MCF 10A (cell line): ENCODE data around the gene MSI2. TPM values are rescaled to one million over a fixed set of nuclear protein-coding genes. Genes with fewer than 3 reads are reported as not detected.
"Not testable (repeated sequence)": the region's sequence is repeated elsewhere in the genome, so short reads cannot be mapped to it uniquely, and the experiment has no call there.

Source experiments
- BruUV-seq: library from RNA; stranded (reverse); fragments of 400-500 nt; replicated peaks from 2 replicates; lab custom pipeline; 2021; lab: Mats Ljungman, UMichigan
- CTCF ChIA-PET: fragments of 300-600 bp; sonication (Branson Sonifier 250); formaldehyde crosslinking; extraction: SDS; loops from one replicate; lab custom pipeline; 2021; ENCODE audit warnings: antibody characterized with exemption, inconsistent platforms; lab: Yijun Ruan, JAX
- POLR2A ChIA-PET: fragments of 300-600, 350-650 bp; sonication (Branson Sonifier 250); formaldehyde crosslinking; extraction: SDS; loops from one replicate; lab custom pipeline; 2020; ENCODE audit warnings: antibody characterized with exemption, inconsistent platforms; lab: Yijun Ruan, JAX
- DNase-seq: peaks from one replicate; pipeline ENCODE4 v3.0.0-alpha.2; 2018; ENCODE audit not compliant: unreplicated experiment
- H3K27ac Mint-ChIP-seq: one replicate; pipeline ENCODE4 v1.8.0; 2022; ENCODE audit warnings: mild to moderate bottlenecking, low read depth, mixed read lengths; ENCODE audit not compliant: unreplicated experiment
- H3K27me3 Mint-ChIP-seq: one replicate; pipeline ENCODE4 v1.8.0; 2022; ENCODE audit warnings: mixed read lengths; ENCODE audit not compliant: insufficient read depth, unreplicated experiment
- H3K36me3 Mint-ChIP-seq: one replicate; pipeline ENCODE4 v1.8.0; 2022; ENCODE audit warnings: mild to moderate bottlenecking, moderate library complexity, mixed read lengths; ENCODE audit not compliant: insufficient read depth, unreplicated experiment
- H3K4me1 Mint-ChIP-seq: one replicate; pipeline ENCODE4 v1.8.0; 2022; ENCODE audit warnings: mixed read lengths; ENCODE audit not compliant: insufficient read depth, unreplicated experiment
- H3K4me3 Mint-ChIP-seq: one replicate; pipeline ENCODE4 v1.8.0; 2022; ENCODE audit warnings: mild to moderate bottlenecking, moderate library complexity, mixed read lengths; ENCODE audit not compliant: unreplicated experiment
- H3K9me3 Mint-ChIP-seq: one replicate; pipeline ENCODE4 v1.8.0; 2022; ENCODE audit warnings: mixed read lengths; ENCODE audit not compliant: unreplicated experiment
- intact Hi-C: fragments of 100-400 bp; cut with micrococcal nuclease; formaldehyde crosslinking; loops from 2 replicates; pipeline ENCODE4 v1.14.1; 2022
- total RNA-seq: library from RNA; stranded (reverse); gene quantifications from 2 replicates; pipeline ENCODE4 v1.2.3, GENCODE V29; 2022
- TF ChIP-seq, protein P1 (sequence below): fragments of 200-600 bp; IDR thresholded peaks from one replicate; pipeline ENCODE4 v1.8.0; 2022; ENCODE audit warnings: antibody characterized with exemption, mild to moderate bottlenecking; ENCODE audit not compliant: unreplicated experiment

Gene MSI2
- total RNA-seq, 1 experiment from 2014 or later = 60.6 TPM

DNA sequence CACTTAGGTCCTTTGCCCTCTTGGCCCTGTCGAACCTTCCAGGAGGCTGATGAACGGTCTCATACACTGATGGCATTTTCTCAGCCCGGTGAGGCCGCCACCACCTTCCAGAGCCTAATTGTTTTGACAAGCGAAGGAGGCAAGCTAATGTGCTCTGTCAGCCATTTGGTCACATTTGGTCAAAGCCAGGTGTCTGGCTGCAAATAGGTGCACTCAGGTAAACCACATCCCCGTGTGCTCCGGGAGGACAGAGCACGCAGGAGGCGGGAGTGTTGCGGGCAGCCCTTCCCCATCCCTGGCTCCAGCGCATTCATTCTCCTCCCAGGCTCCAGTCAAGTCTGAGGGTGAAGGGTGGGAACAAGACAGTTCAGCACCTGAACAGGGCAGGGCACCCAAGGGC lies 240.1 kb downstream of the MSI2 start:
- Mint-ChIP-seq H3K4me1 (no peaks in the 10 kb centered on the region), H3K9me3 (no peaks in the 10 kb centered on the region), H3K36me3 (peaks cover 14% of the 10 kb centered on the region), H3K4me3 (no peak overlapping the region), H3K27me3 (no peaks in the 10 kb centered on the region), H3K27ac (no peak overlapping the region)
- DNase-seq = no peak
- BruUV-seq = no TSS peak
- TF ChIP-seq, protein P1, sequence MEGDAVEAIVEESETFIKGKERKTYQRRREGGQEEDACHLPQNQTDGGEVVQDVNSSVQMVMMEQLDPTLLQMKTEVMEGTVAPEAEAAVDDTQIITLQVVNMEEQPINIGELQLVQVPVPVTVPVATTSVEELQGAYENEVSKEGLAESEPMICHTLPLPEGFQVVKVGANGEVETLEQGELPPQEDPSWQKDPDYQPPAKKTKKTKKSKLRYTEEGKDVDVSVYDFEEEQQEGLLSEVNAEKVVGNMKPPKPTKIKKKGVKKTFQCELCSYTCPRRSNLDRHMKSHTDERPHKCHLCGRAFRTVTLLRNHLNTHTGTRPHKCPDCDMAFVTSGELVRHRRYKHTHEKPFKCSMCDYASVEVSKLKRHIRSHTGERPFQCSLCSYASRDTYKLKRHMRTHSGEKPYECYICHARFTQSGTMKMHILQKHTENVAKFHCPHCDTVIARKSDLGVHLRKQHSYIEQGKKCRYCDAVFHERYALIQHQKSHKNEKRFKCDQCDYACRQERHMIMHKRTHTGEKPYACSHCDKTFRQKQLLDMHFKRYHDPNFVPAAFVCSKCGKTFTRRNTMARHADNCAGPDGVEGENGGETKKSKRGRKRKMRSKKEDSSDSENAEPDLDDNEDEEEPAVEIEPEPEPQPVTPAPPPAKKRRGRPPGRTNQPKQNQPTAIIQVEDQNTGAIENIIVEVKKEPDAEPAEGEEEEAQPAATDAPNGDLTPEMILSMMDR = no peak
- CTCF ChIA-PET = no interaction called here
- intact Hi-C loops = no loop called here
- POLR2A ChIA-PET = no interaction called here

DNA sequence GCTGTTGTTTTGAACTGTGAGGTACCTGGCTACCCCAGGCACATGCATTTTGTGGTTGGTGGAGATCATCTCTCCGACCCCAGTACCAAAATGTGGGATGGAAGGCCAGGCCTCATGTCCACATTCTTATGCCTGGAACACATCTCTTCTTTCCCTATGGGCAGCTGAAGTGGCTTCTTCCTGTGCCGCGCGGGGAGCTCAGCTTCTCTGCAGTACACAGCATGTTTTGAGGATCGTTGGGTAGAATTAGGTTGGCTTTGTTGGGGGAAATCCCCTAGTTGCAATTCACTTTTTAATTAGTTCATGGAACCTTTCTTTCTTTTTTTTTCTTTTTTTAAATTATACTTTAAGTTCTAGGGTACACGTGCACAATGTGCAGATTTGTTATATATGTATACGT lies 242.1 kb downstream of the MSI2 start:
- no peak for DNase-seq
- Mint-ChIP-seq H3K36me3 (peaks cover 14% of the 10 kb centered on the region), H3K4me1 (no peaks in the 10 kb centered on the region), H3K27me3 (no peaks in the 10 kb centered on the region), H3K9me3 (no peaks in the 10 kb centered on the region), H3K4me3 (no peak overlapping the region), H3K27ac (no peak overlapping the region)
- BruUV-seq = no TSS peak
- TF ChIP-seq, protein P1 = no peak
- CTCF ChIA-PET = no interaction called here
- intact Hi-C loops = no loop called here
- POLR2A ChIA-PET = no interaction called here

DNA sequence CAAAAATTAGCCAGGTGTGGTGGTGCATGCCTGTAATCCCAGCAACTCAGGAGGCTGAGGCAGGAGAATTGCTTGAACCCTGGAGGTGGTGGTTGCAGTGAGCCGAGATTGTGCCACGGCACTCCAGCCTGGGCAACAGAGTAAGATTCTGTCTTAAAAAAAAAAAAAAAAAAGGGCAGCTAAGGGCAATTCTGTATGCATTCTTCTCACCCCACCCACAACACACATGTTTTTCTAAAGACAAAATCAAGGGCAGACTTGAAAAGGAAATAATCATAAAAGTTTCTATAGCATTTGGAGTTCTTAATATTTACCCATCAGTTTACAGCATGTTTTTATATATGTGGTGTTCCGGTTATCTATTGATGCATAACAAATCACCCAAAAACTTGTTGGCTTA lies 242.9 kb downstream of the MSI2 start:
- CTCF ChIA-PET = interaction anchor here (0.5 to 0.6 kb wide), 2 partner anchors 12 to 300 kb away, joined by 3 to 4 read pairs; no protein-coding TSS in a partner anchor
- DNase-seq, H3K27ac Mint-ChIP-seq, H3K4me1 Mint-ChIP-seq, BruUV-seq, H3K27me3 Mint-ChIP-seq, H3K9me3 Mint-ChIP-seq, intact Hi-C loops, H3K4me3 Mint-ChIP-seq: not testable (repeated sequence)
- peaks cover 14% of the 10 kb centered on the region for H3K36me3 Mint-ChIP-seq
- POLR2A ChIA-PET = interaction anchor here (0.7 kb wide), 1 partner anchor 222 kb away, joined by 5 read pairs; no protein-coding TSS in a partner anchor

DNA sequence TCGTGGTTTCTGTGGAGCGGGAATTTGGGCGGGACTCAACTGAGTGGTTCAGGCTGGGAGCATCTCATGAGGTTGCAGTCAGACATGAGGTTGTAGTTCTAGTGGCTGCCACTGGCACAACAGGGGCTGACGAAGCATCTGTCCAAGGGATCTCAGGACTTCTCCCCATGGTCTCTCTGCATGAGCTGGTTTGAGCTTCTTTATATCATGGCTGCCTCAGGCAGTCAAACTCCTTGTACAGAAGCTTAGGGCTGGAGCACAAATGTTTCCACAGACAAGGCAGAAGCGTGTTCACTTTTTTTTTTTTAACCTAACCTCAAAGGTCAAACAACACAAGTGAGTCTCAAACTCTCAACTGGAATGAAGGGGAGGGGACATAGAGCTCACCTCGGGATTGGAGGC lies 243.3 kb downstream of the MSI2 start:
- Mint-ChIP-seq H3K9me3 (no peaks in the 10 kb centered on the region), H3K27ac (no peak overlapping the region), H3K36me3 (peaks cover 14% of the 10 kb centered on the region), H3K27me3 (no peaks in the 10 kb centered on the region), H3K4me3 (no peak overlapping the region), H3K4me1 (no peaks in the 10 kb centered on the region)
- BruUV-seq = no TSS peak
- no peak for DNase-seq
- POLR2A ChIA-PET = interaction anchor here (0.7 kb wide), 1 partner anchor 222 kb away, joined by 5 read pairs; no protein-coding TSS in a partner anchor
- CTCF ChIA-PET = interaction anchor here (0.5 to 0.7 kb wide), 3 partner anchors 11 to 300 kb away, joined by 3 to 4 read pairs (median 3); no protein-coding TSS in a partner anchor
- intact Hi-C loops = no loop called here
- TF ChIP-seq, protein P1 = no peak
